CD14-positive monocyte (primary cell): ENCODE data around the gene CCNC. TPM values are rescaled to one million over a fixed set of nuclear protein-coding genes. Genes with fewer than 3 reads are reported as not detected.

ENCODE experiments used
- DNase-seq, 3 donors: peaks; one replicate each; pipeline ENCODE4 v3.0.0-alpha.2; 2011 to 2022
- H2AFZ ChIP-seq: 2 replicates; pipeline ENCODE4 v1.6.0; 2012; ENCODE audit warnings: mild to moderate bottlenecking, low read depth, low read length, inconsistent platforms; ENCODE audit not compliant: insufficient read depth, poor library complexity, severe bottlenecking
- H3K27ac ChIP-seq, 2 donors: 1 replicate in 1 of 2; 2 replicates in 1 of 2; pipeline ENCODE4 v1.5.1; 2012 to 2013; ENCODE audit warnings: low read length in 2 of 2, control low read depth in 1 of 2, inconsistent platforms in 1 of 2, low read depth in 1 of 2, mild to moderate bottlenecking in 1 of 2
- H3K27me3 ChIP-seq, 2 donors: one replicate each; pipeline versions ENCODE4 v1.6.0 to v1.6.1; 2011 to 2013; ENCODE audit warnings: low read length in 2 of 2; ENCODE audit not compliant: control insufficient read depth in 2 of 2, insufficient read depth in 2 of 2
- H3K36me3 ChIP-seq, 2 donors: replicated peaks in 1 of 2; 1 replicate in 1 of 2; 2 replicates in 1 of 2; pipeline versions ENCODE4 v1.5.1 to v1.6.1; 2012 to 2013; ENCODE audit warnings: low read length in 2 of 2, control low read depth in 1 of 2, inconsistent platforms in 1 of 2, mild to moderate bottlenecking in 1 of 2; ENCODE audit not compliant: insufficient read depth in 2 of 2, control insufficient read depth in 1 of 2
- H3K4me1 ChIP-seq, 2 donors: 1 replicate in 1 of 2; 2 replicates in 1 of 2; pipeline versions ENCODE4 v1.5.1 to v1.6.1; 2012 to 2013; ENCODE audit warnings: low read length in 2 of 2, control low read depth in 1 of 2, inconsistent platforms in 1 of 2, mild to moderate bottlenecking in 1 of 2, moderate library complexity in 1 of 2; ENCODE audit not compliant: insufficient read depth in 2 of 2, control insufficient read depth in 1 of 2
- H3K4me2 ChIP-seq: replicated peaks from 2 replicates; pipeline ENCODE3; 2012; ENCODE audit warnings: low read length, moderate library complexity, mild to moderate bottlenecking; ENCODE audit not compliant: poor library complexity, severe bottlenecking; ENCODE audit errors: extremely low read depth
- H3K4me3 ChIP-seq, 3 experiments: fragments of 200-600 bp in 1 of 3; sonication (generic) in 1 of 3; replicated peaks in 1 of 3; 1 replicate in 2 of 3; 2 replicates in 1 of 3; pipeline ENCODE4 v1.5.1; 2011 to 2013; ENCODE audit warnings: low read length in 3 of 3, mild to moderate bottlenecking in 3 of 3, control low read depth in 2 of 3, low read depth in 2 of 3, inconsistent platforms in 1 of 3, moderate library complexity in 1 of 3
- H3K79me2 ChIP-seq: 2 replicates; pipeline ENCODE4 v1.6.0; 2012; ENCODE audit warnings: mild to moderate bottlenecking, control low read depth, inconsistent platforms, low read length, moderate library complexity; ENCODE audit not compliant: insufficient read depth
- H3K9ac ChIP-seq: 2 replicates; pipeline ENCODE4 v1.6.0; 2017; ENCODE audit warnings: low read length, mild to moderate bottlenecking; ENCODE audit not compliant: insufficient read depth, poor library complexity, severe bottlenecking
- H3K9me3 ChIP-seq, 2 donors: replicated peaks in 1 of 2; 1 replicate in 1 of 2; 2 replicates in 1 of 2; pipeline versions ENCODE4 v1.5.1 to v1.6.1; 2012 to 2013; ENCODE audit warnings: low read length in 2 of 2, control low read depth in 1 of 2; ENCODE audit not compliant: control insufficient read depth in 1 of 2, insufficient read depth in 1 of 2
- H4K20me1 ChIP-seq: 2 replicates; pipeline ENCODE4 v1.6.0; 2012; ENCODE audit warnings: mild to moderate bottlenecking, low read length, control low read depth, moderate library complexity; ENCODE audit not compliant: insufficient read depth
- H3K27ac Mint-ChIP-seq, 7 donors: one replicate each; pipeline ENCODE4 v1.8.0; 2020; ENCODE audit warnings: mild to moderate bottlenecking in 7 of 7, mixed read lengths in 7 of 7, moderate library complexity in 6 of 7, inconsistent platforms in 2 of 7
- H3K27me3 Mint-ChIP-seq, 3 donors: one replicate each; pipeline ENCODE4 v1.8.0; 2021 to 2022; ENCODE audit warnings: low read depth in 3 of 3, mild to moderate bottlenecking in 3 of 3, mixed read lengths in 3 of 3, moderate library complexity in 3 of 3, inconsistent platforms in 1 of 3
- H3K36me3 Mint-ChIP-seq, 2 donors: one replicate each; pipeline ENCODE4 v1.8.0; 2020; ENCODE audit warnings: mixed read lengths in 2 of 2, inconsistent platforms in 1 of 2, mild to moderate bottlenecking in 1 of 2
- H3K4me1 Mint-ChIP-seq: one replicate; pipeline ENCODE4 v1.8.0; 2020; ENCODE audit warnings: mild to moderate bottlenecking, mixed read lengths
- H3K4me3 Mint-ChIP-seq, 2 donors: one replicate each; pipeline ENCODE4 v1.8.0; 2020; ENCODE audit warnings: mild to moderate bottlenecking in 2 of 2, mixed read lengths in 2 of 2, moderate library complexity in 1 of 2
- H3K9me3 Mint-ChIP-seq, 7 donors: one replicate each; pipeline ENCODE4 v1.8.0; 2020 to 2022; ENCODE audit warnings: mixed read lengths in 7 of 7, mild to moderate bottlenecking in 6 of 7, moderate library complexity in 6 of 7, inconsistent platforms in 2 of 7
- WGBS: methylation state at CpG from one replicate; pipeline ENCODE4 v1.1.5; 2013; ENCODE audit warnings: missing lambda C conversion rate; ENCODE audit not compliant: insufficient coverage; 5-methylcytosine and 5-hydroxymethylcytosine counted together
- intact Hi-C, 2 donors: fragments of 100-400 bp; cut with micrococcal nuclease; formaldehyde crosslinking; loops; one replicate each; pipeline versions ENCODE4 v1.15.0 to v1.15.1; 2023
- polyA plus RNA-seq, 3 donors: library from polyadenylated mRNA; depleted of rRNA in 1 of 3; unstranded in 2 of 3; stranded (reverse) in 1 of 3; fragments of 300-500 nt in 2 of 3; fragments of >200 nt in 1 of 3; fragmentation: Illumina TruSeq in 2 of 3; gene quantifications; 1 replicate in 2 of 3; 2 replicates in 1 of 3; pipeline ENCODE4 v1.2.3, GENCODE V29; 2012 to 2021
- TF ChIP-seq, protein P1 (sequence below): fragments of 200-600 bp; IDR thresholded peaks from one replicate; pipeline ENCODE4 v1.8.0; 2022; ENCODE audit warnings: antibody characterized with exemption, mild to moderate bottlenecking

Gene CCNC
- polyA plus RNA-seq, 3 donors: 14.9 to 41.9 (median 35.6) TPM

DNA sequence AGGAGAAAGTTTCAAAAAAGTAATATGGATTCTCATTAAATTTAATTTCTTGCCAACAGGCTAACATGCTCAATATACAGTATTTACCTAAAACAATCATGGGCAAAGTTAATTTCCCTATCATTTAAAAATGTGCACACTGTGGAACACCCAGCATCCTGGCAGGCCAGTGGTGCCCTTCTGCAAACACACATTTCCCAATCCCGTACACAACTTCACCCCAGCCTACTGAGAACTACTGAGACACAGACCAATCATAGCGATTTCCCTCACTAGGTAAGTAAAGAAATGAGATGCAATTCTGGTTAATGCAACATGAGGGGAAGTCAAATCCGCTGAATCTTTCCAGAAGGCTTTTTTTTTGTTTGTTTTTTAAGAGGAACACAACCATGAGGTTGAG lies 60.8 kb downstream of the CCNC start:
- TF ChIP-seq, protein P1, sequence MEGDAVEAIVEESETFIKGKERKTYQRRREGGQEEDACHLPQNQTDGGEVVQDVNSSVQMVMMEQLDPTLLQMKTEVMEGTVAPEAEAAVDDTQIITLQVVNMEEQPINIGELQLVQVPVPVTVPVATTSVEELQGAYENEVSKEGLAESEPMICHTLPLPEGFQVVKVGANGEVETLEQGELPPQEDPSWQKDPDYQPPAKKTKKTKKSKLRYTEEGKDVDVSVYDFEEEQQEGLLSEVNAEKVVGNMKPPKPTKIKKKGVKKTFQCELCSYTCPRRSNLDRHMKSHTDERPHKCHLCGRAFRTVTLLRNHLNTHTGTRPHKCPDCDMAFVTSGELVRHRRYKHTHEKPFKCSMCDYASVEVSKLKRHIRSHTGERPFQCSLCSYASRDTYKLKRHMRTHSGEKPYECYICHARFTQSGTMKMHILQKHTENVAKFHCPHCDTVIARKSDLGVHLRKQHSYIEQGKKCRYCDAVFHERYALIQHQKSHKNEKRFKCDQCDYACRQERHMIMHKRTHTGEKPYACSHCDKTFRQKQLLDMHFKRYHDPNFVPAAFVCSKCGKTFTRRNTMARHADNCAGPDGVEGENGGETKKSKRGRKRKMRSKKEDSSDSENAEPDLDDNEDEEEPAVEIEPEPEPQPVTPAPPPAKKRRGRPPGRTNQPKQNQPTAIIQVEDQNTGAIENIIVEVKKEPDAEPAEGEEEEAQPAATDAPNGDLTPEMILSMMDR: no peak
- Histone ChIP-seq H3K4me3 (no peak overlapping the region), H3K27ac (no peak overlapping the region), H3K79me2 (no peaks in the 10 kb centered on the region), H2AFZ (no peak overlapping the region), H3K36me3 (peaks cover 7 to 14% of the 10 kb centered on the region in 2 donors), H4K20me1 (no peaks in the 10 kb centered on the region), H3K4me1 (no peaks in the 10 kb centered on the region), H3K9ac (no peak overlapping the region), H3K4me2 (no peak overlapping the region), H3K9me3 (no peaks in the 10 kb centered on the region), H3K27me3 (no peaks in the 10 kb centered on the region)
- Mint-ChIP-seq H3K27ac (peak overlapping the region in 1 of 7 donors; percentile 28), H3K4me1 (no peaks in the 10 kb centered on the region), H3K4me3 (no peak overlapping the region), H3K36me3 (peaks cover 11 to 34% of the 10 kb centered on the region in 2 donors), H3K27me3 (peaks cover 0 to 2% (median 0%) of the 10 kb centered on the region in 3 donors), H3K9me3 (peaks cover 0 to 1% (median 0%) of the 10 kb centered on the region in 7 donors)
- WGBS: no CpG with 5 or more reads among the region's 3 CpGs
- intact Hi-C loops: no loop called here
- DNase-seq: no peak

DNA sequence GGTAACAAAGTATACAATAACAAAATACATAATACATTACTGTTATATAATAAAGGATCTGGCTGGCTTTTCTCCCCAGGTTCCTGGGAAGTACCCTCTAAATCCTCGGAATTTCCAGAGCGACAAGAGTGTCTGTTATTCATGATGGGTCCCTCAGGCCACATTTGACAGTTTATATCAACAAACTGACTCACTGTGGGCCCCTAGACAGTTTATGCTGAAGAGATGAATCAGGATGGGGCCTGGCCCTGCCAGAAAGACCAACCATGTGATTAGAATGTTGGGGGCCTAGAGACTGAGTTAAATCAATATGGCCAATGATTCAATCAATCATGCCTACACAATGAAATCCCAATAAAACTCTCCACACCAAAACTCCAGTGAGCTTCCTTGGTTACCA lies 66.7 kb downstream of the CCNC start:
- no peak overlapping the region for H3K4me3 Mint-ChIP-seq
- peaks cover 0 to 1% (median 0%) of the 10 kb centered on the region in 7 donors for H3K9me3 Mint-ChIP-seq
- Histone ChIP-seq H3K4me3 (no peak overlapping the region), H3K79me2 (no peaks in the 10 kb centered on the region), H3K27me3 (no peaks in the 10 kb centered on the region), H4K20me1 (no peaks in the 10 kb centered on the region), H3K27ac (no peak overlapping the region), H2AFZ (no peak overlapping the region), H3K4me1 (no peaks in the 10 kb centered on the region), H3K4me2 (no peak overlapping the region), H3K9me3 (no peaks in the 10 kb centered on the region), H3K9ac (no peak overlapping the region), H3K36me3 (peaks cover 12 to 20% of the 10 kb centered on the region in 2 donors)
- H3K4me1 Mint-ChIP-seq: no peaks in the 10 kb centered on the region
- H3K27me3 Mint-ChIP-seq: no peaks in the 10 kb centered on the region
- no peak for DNase-seq
- TF ChIP-seq, protein P1: no peak
- intact Hi-C loops: no loop called here
- WGBS: no CpG with 5 or more reads among the region's 2 CpGs
- no peak overlapping the region for H3K27ac Mint-ChIP-seq
- peaks cover 19 to 43% of the 10 kb centered on the region in 2 donors for H3K36me3 Mint-ChIP-seq
